SK-N-MC (cell line): ENCODE results near the gene FAM124A.

Experiments used
- EZH2 ChIP-seq: fragments of 200-600 bp; sonication (generic); IDR thresholded peaks from one replicate; pipeline ENCODE4 v1.6.1; 2017; ENCODE audit warnings: antibody characterized with exemption
- POLR2AphosphoS5 ChIP-seq: IDR thresholded peaks from 2 replicates; pipeline ENCODE4 v1.6.1; 2012; ENCODE audit warnings: mild to moderate bottlenecking, low read depth, low read length, borderline replicate concordance

DNA sequence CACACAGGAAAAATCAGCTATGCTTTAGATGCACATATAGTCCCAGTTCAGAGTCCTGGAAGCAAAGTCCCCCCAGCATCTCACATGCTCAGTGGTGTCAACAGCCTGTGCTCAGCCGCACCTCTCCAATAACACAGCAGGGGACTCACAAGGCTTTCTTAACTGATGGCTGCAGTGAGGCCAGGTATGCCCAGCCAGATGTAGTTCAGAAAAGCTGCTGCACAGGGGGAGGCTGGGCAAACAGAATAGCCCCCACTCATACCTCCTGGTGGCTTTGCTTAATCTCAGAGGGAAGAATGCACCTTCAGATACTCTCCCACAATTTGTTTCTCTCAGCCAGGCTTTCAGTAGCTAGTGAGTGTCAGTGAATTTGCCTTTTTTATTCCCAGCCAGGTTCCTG, 33.4 kb downstream of the FAM124A start:
- TF ChIP-seq EZH2 (no peak), POLR2AphosphoS5 (no peak)
